Measurements from ENCODE around the gene FSTL3.
A peak's percentile ranks its signal among the peaks of the same experiment; 100 is the strongest.
"Not testable (repeated sequence)": the region's sequence is repeated elsewhere in the genome, so short reads cannot be mapped to it uniquely, and the experiment has no call there.

Gene FSTL3

DNA sequence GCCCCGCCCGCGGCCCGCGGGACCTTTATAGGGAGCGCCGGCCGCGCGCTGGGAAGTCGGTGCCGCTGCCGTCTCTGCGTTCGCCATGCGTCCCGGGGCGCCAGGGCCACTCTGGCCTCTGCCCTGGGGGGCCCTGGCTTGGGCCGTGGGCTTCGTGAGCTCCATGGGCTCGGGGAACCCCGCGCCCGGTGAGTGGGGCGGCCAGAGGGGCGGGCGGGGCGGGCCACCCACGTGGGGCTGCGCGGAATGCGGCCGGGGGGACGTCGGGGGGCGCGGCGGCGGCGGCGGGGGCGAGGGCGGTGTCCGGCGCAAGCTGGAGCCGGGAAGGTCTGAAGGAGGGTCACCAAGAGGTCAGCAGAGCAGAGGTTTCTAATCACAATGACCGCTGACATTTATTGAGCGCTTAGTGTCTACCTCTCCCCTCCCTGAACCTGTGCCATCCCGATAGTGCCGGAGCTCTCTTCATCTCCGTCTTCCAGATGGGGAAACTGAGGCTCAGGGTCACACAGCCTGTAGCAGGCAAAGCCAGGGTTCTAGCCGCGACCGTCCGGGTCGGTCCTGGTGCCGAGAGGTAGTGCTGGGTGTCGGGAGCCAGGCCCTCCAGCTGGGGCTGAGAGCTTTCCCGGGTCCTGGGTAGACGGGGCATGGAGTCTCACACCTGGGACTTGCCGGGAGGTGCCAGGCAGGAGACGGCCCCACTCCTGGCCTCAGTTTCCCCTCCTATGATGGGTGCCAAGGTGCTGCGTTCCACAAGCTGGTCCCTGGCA is at the start of gene FSTL3:
TSS of gene FSTL3 (plus strand) at position 54 of the 767 bp plus-strand sequence. CDS start at position 86, 32 bp downstream.
- Histone ChIP-seq H3K27ac (ENCODE audit: low read depth, low read length) (no peak within 1 kb of the TSS), H3K36me3 (ENCODE audit: control insufficient read depth, insufficient read depth, low read length) (no peaks in the 10 kb centered on the region), H3K4me1 (ENCODE audit: control insufficient read depth, insufficient read depth, low read length) (peaks cover 5% of the 10 kb centered on the region; the same call in 1 of the 2 replicates), H3K9me3 (ENCODE audit: control insufficient read depth, insufficient read depth, low read length) (no peaks in the 10 kb centered on the region), H3K9ac (ENCODE audit: low read depth, low read length) (no peak within 1 kb of the TSS), H3K4me3 (ENCODE audit: low read depth, low read length) (peak within 1 kb of the TSS; percentile 41; the same call in 1 of the 2 replicates), H3K27me3 (ENCODE audit: control insufficient read depth, insufficient read depth, low read length) (peaks cover 16% of the 10 kb centered on the region)

GRCh38 chr19:626566-626965 is 49.6 kb upstream of the FSTL3 start:
- not testable (repeated sequence) for H3K9me3 ChIP-seq (ENCODE audit: control insufficient read depth, insufficient read depth, low read length); H3K27me3 ChIP-seq (ENCODE audit: control insufficient read depth, insufficient read depth, low read length); H3K4me3 ChIP-seq (ENCODE audit: low read depth, low read length); H3K9ac ChIP-seq (ENCODE audit: low read depth, low read length); H3K4me1 ChIP-seq (ENCODE audit: control insufficient read depth, insufficient read depth, low read length); H3K27ac ChIP-seq (ENCODE audit: low read depth, low read length)
- peaks cover 75% of the 10 kb centered on the region for H3K36me3 ChIP-seq (ENCODE audit: control insufficient read depth, insufficient read depth, low read length)

DNA sequence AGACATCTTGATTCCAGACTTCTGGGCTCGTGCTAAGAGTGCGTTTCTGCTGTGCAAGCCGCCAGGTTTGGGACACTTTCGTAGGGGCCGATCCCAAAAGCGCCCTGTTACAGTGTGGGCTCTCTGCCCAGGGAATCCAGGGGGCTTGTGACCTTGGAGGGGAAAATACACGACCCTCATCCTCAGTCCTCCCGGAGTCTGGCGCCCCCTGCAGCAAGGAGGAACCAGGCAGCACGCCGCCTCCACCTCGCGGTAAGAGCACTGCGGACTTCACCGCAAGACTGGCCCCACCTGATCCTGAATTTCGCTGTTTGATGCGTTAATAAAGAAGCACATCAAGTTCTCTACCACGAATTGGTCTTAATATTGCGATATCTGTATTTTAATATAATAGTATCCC is 48.0 kb upstream of the FSTL3 start:
- no peak overlapping the region for H3K4me3 ChIP-seq (ENCODE audit: low read depth, low read length)
- H3K9ac ChIP-seq (ENCODE audit: low read depth, low read length), result no peak overlapping the region
- no peak overlapping the region for H3K27ac ChIP-seq (ENCODE audit: low read depth, low read length)
- H3K4me1 ChIP-seq (ENCODE audit: control insufficient read depth, insufficient read depth, low read length), result peaks cover 3% of the 10 kb centered on the region; the same call in 1 of the 2 replicates
- peaks cover 61% of the 10 kb centered on the region for H3K36me3 ChIP-seq (ENCODE audit: control insufficient read depth, insufficient read depth, low read length)
- no peaks in the 10 kb centered on the region for H3K9me3 ChIP-seq (ENCODE audit: control insufficient read depth, insufficient read depth, low read length)
- no peaks in the 10 kb centered on the region for H3K27me3 ChIP-seq (ENCODE audit: control insufficient read depth, insufficient read depth, low read length)

DNA sequence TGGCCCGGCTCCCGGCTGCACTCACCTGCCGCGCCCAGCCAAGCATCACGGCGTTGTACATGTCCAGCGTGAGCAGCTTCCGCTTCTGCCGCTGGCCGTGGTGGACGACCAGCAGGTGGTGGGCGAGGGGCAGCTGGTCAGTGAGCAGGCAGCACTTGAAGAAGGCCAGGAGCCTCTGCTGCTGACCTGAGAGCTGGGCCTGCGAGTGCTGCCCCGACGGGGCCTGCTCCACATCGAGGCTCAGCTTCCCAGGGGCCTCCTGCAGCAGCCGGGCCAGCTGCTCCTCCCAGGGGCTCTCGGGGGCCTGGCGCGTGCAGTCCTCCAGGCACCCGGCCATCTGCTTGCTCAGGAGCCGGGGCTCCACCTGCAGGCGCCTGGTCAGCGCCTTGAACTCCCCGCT is 46.7 kb upstream of the FSTL3 start:
- not testable (repeated sequence) for H3K4me3 ChIP-seq (ENCODE audit: low read depth, low read length); H3K27ac ChIP-seq (ENCODE audit: low read depth, low read length); H3K27me3 ChIP-seq (ENCODE audit: control insufficient read depth, insufficient read depth, low read length); H3K4me1 ChIP-seq (ENCODE audit: control insufficient read depth, insufficient read depth, low read length); H3K9me3 ChIP-seq (ENCODE audit: control insufficient read depth, insufficient read depth, low read length); H3K9ac ChIP-seq (ENCODE audit: low read depth, low read length)
- H3K36me3 ChIP-seq (ENCODE audit: control insufficient read depth, insufficient read depth, low read length), result peaks cover 47% of the 10 kb centered on the region

DNA sequence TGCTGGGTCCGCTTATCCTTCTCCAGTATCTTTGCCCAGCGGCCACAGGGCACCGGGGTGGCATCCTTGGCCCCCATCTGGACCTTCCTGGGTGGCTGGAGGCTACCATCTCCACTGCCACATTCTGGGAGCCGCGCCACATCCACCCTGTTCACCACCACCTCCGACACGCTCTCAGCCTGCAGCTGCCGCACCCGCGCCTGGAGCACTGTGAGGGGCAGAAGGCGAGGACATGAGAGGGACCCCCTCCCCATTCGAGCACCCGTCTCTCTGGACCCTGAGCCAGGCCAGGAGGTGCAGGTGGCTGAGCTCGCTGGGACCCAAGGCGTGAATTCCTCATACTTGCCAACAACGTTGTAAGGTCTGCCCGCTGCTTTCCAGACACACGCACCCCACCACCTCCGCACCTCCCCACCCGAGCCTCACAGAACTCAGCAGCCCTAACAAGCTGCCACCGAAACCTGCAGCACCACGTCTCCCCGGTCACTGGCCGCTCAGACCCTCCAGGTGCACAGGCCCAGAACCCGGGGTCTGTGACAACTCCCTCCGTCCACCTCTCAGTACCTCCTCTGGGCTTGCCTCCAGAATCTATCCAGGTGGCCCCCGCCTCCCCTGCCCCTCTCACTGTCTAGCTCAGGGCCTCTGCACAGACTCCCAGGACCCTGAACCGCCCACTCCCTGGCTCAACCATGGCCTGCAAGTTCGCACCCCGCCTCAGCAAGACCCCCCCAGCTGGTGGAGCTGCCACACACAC is 46.1 kb upstream of the FSTL3 start:
- Histone ChIP-seq H3K27me3 (ENCODE audit: control insufficient read depth, insufficient read depth, low read length) (no peaks in the 10 kb centered on the region), H3K9ac (ENCODE audit: low read depth, low read length) (no peak overlapping the region), H3K4me1 (ENCODE audit: control insufficient read depth, insufficient read depth, low read length) (peaks cover 3% of the 10 kb centered on the region; the same call in 1 of the 2 replicates), H3K4me3 (ENCODE audit: low read depth, low read length) (no peak overlapping the region), H3K36me3 (ENCODE audit: control insufficient read depth, insufficient read depth, low read length) (peaks cover 41% of the 10 kb centered on the region), H3K27ac (ENCODE audit: low read depth, low read length) (no peak overlapping the region), H3K9me3 (ENCODE audit: control insufficient read depth, insufficient read depth, low read length) (no peaks in the 10 kb centered on the region)

- H3K4me3 ChIP-seq (ENCODE audit: low read depth, low read length), result peak overlapping the region; percentile 99
- no peaks in the 10 kb centered on the region for H3K9me3 ChIP-seq (ENCODE audit: control insufficient read depth, insufficient read depth, low read length)
- H3K4me1 ChIP-seq (ENCODE audit: control insufficient read depth, insufficient read depth, low read length), result peaks cover 3% of the 10 kb centered on the region; the same call in 1 of the 2 replicates
- H3K27ac ChIP-seq (ENCODE audit: low read depth, low read length), result peak overlapping the region; percentile 69
- 0 out of 2 replicates have a peak, but pooled peaks cover 3% of the 10 kb centered on the region for H3K27me3 ChIP-seq (ENCODE audit: control insufficient read depth, insufficient read depth, low read length)
- peak overlapping the region; percentile 83 for H3K9ac ChIP-seq (ENCODE audit: low read depth, low read length)
- peaks cover 26% of the 10 kb centered on the region for H3K36me3 ChIP-seq (ENCODE audit: control insufficient read depth, insufficient read depth, low read length)
These were observed 43.6 kb upstream of the FSTL3 start for GRCh38 chr19:632579-633067.

GRCh38 chr19:633068-633785 is 43.0 kb upstream of the FSTL3 start, which contains the start of gene POLRMT:
POLRMT (minus strand) TSS chr19:633537; CDS start chr19:633512, 25 bp downstream.
- Histone ChIP-seq H3K36me3 (ENCODE audit: control insufficient read depth, insufficient read depth, low read length) (peaks cover 22% of the 10 kb centered on the region), H3K4me1 (ENCODE audit: control insufficient read depth, insufficient read depth, low read length) (peaks cover 3% of the 10 kb centered on the region; the same call in 1 of the 2 replicates), H3K4me3 (ENCODE audit: low read depth, low read length) (peak within 1 kb of the TSS; percentile 99), H3K27ac (ENCODE audit: low read depth, low read length) (peak within 1 kb of the TSS; percentile 69), H3K27me3 (ENCODE audit: control insufficient read depth, insufficient read depth, low read length) (peaks cover 4% of the 10 kb centered on the region), H3K9ac (ENCODE audit: low read depth, low read length) (peak within 1 kb of the TSS; percentile 83), H3K9me3 (ENCODE audit: control insufficient read depth, insufficient read depth, low read length) (no peaks in the 10 kb centered on the region)

- Histone ChIP-seq H3K9ac (ENCODE audit: low read depth, low read length) (no peak overlapping the region; the same call in 1 of the 2 replicates), H3K4me1 (ENCODE audit: control insufficient read depth, insufficient read depth, low read length) (peaks cover 3% of the 10 kb centered on the region; the same call in 1 of the 2 replicates), H3K27ac (ENCODE audit: low read depth, low read length) (peak overlapping the region; percentile 47), H3K9me3 (ENCODE audit: control insufficient read depth, insufficient read depth, low read length) (no peaks in the 10 kb centered on the region), H3K36me3 (ENCODE audit: control insufficient read depth, insufficient read depth, low read length) (peaks cover 14% of the 10 kb centered on the region), H3K4me3 (ENCODE audit: low read depth, low read length) (peak overlapping the region; percentile 99), H3K27me3 (ENCODE audit: control insufficient read depth, insufficient read depth, low read length) (peaks cover 12% of the 10 kb centered on the region)
These were observed 42.2 kb upstream of the FSTL3 start for GRCh38 chr19:633786-634639.

GRCh38 chr19:634975-635652 is 41.1 kb upstream of the FSTL3 start:
- Histone ChIP-seq H3K4me3 (ENCODE audit: low read depth, low read length) (no peak overlapping the region), H3K4me1 (ENCODE audit: control insufficient read depth, insufficient read depth, low read length) (peaks cover 6% of the 10 kb centered on the region; the same call in 1 of the 2 replicates), H3K36me3 (ENCODE audit: control insufficient read depth, insufficient read depth, low read length) (peaks cover 7% of the 10 kb centered on the region), H3K9me3 (ENCODE audit: control insufficient read depth, insufficient read depth, low read length) (no peaks in the 10 kb centered on the region), H3K27ac (ENCODE audit: low read depth, low read length) (no peak overlapping the region), H3K9ac (ENCODE audit: low read depth, low read length) (no peak overlapping the region), H3K27me3 (ENCODE audit: control insufficient read depth, insufficient read depth, low read length) (peaks cover 15% of the 10 kb centered on the region)
